NB4 (cell line): Measurements from ENCODE around the gene FAM210B.

ENCODE experiments used
- DNase-seq: peaks from one replicate; pipeline ENCODE4 v3.0.0; 2010; ENCODE audit warnings: low read depth
- H3K4me3 ChIP-seq: one replicate; pipeline ENCODE4 v1.5.1; 2011; ENCODE audit warnings: mild to moderate bottlenecking, low read depth, low read length, moderate library complexity
- CTCF ChIP-seq: IDR thresholded peaks from one replicate; pipeline ENCODE4 v1.5.1; 2012; ENCODE audit warnings: low read depth, low read length
- MAX ChIP-seq: IDR thresholded peaks from 2 replicates; pipeline ENCODE4 v1.6.1; 2011; ENCODE audit warnings: low read depth, low read length
- MYC ChIP-seq: IDR thresholded peaks from 2 replicates; pipeline ENCODE4 v1.6.1; 2011; ENCODE audit warnings: low read depth, low read length
- POLR2A ChIP-seq: IDR thresholded peaks from 2 replicates; pipeline ENCODE4 v1.6.1; 2011; ENCODE audit warnings: mild to moderate bottlenecking; ENCODE audit not compliant: insufficient read length; ENCODE audit errors: extremely low read depth

Gene FAM210B

GRCh38 chr20:56363491-56363890 lies 4.7 kb downstream of the FAM210B start:
- DNase-seq = no peak
- TF ChIP-seq CTCF (no peak), MYC (no peak), MAX (no peak), POLR2A (no peak)
- no peak overlapping the region for H3K4me3 ChIP-seq

- TF ChIP-seq POLR2A (no peak), CTCF (no peak), MAX (no peak)
- DNase-seq = peak; percentile 39
- H3K4me3 ChIP-seq = no peak overlapping the region
Observed at GRCh38 chr20:56368351-56369134, 9.8 kb downstream of the FAM210B start.

- TF ChIP-seq MYC (no peak), CTCF (no peak), MAX (no peak), POLR2A (no peak)
- DNase-seq = no peak
- no peak overlapping the region for H3K4me3 ChIP-seq
Observed at GRCh38 chr20:56369179-56369578, 10.4 kb downstream of the FAM210B start.

GRCh38 chr20:56371977-56372376 lies 13.2 kb downstream of the FAM210B start:
- DNase-seq = no peak
- TF ChIP-seq MYC (no peak), POLR2A (no peak), CTCF (no peak), MAX (no peak)
- no peak overlapping the region for H3K4me3 ChIP-seq

GRCh38 chr20:56372850-56373249 lies 14.1 kb downstream of the FAM210B start:
- peak; percentile 35 for DNase-seq
- TF ChIP-seq POLR2A = no peak
- TF ChIP-seq MYC = no peak
- no peak for TF ChIP-seq MAX
- TF ChIP-seq CTCF = no peak
- H3K4me3 ChIP-seq = no peak overlapping the region
